ENCODE measurements around the gene GALNT18. TPM values are rescaled to one million over a fixed set of nuclear protein-coding genes. Genes with fewer than 3 reads are reported as not detected.

Gene GALNT18
- total and polyA plus RNA-seq, 2 of the 4 experiments (the other 2 are of a cell fraction), result 9.5 to 11.3 TPM

DNA sequence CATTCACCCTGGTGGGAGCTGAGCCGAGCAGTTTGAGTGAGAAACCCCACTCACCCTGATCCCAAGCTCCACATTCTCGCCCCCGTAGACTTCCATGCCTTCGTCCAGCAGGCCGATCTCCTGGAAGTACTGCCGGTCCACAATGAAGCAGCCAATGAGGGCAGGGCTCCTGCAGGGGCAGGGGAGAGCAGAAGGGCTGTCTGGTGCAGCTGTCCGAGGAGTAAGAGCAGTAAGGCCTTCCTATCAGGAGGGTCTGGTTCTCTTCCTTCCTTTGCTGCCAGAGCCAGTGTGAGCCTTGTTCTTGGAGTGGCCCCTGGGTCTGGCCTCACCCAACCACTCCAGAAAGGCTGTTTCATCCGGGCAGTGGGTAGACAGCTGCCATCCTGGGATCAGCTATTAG, 249.3 kb downstream of the GALNT18 start:
- WGBS, 2 experiments (ENCODE audit: extremely low coverage in 2 of 2, insufficient read length in 1 of 2), result no CpG with 5 or more reads among the region's 8 CpGs
- no peaks in the 10 kb centered on the region for H3K9me3 ChIP-seq (ENCODE audit: control insufficient read depth, insufficient read depth, low read length)
- POLR2A ChIA-PET (ENCODE audit: unreplicated experiment), result no interaction called here

More for the DNA sequence above, 249.3 kb downstream of the GALNT18 start:
- no peak for TF ChIP-seq CEBPB (IDR thresholded peaks at IDR 0.05; ENCODE audit: low read depth, low read length)
- TF ChIP-seq, protein P1, sequence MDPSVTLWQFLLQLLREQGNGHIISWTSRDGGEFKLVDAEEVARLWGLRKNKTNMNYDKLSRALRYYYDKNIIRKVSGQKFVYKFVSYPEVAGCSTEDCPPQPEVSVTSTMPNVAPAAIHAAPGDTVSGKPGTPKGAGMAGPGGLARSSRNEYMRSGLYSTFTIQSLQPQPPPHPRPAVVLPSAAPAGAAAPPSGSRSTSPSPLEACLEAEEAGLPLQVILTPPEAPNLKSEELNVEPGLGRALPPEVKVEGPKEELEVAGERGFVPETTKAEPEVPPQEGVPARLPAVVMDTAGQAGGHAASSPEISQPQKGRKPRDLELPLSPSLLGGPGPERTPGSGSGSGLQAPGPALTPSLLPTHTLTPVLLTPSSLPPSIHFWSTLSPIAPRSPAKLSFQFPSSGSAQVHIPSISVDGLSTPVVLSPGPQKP (IDR thresholded peaks at IDR 0.05; ENCODE audit: borderline replicate concordance, low read depth, low read length), result no peak
- TF ChIP-seq CHD1 (IDR thresholded peaks at IDR 0.05; ENCODE audit: low read depth, low read length), result no peak
- TF ChIP-seq FOS (IDR thresholded peaks at IDR 0.05; ENCODE audit: low read depth, low read length), result no peak
- no peak for TF ChIP-seq BHLHE40 (IDR thresholded peaks at IDR 0.05; ENCODE audit: low read depth, low read length)
- TF ChIP-seq RAD21 (IDR thresholded peaks at IDR 0.05; ENCODE audit: low read length), result no peak
- no peak for TF ChIP-seq MAFK (IDR thresholded peaks at IDR 0.05; ENCODE audit: low read depth, low read length)
- TF ChIP-seq RCOR1 (IDR thresholded peaks at IDR 0.05; ENCODE audit: insufficient replicate concordance, low read length), result no peak
- no peak for TF ChIP-seq MXI1 (IDR thresholded peaks at IDR 0.05; ENCODE audit: borderline replicate concordance, low read depth, low read length)
- TF ChIP-seq NFE2L2 (IDR thresholded peaks at IDR 0.05; ENCODE audit: low read depth, low read length), result no peak
- BruUV-seq (replicated peaks), result no TSS peak
- Histone ChIP-seq H2AFZ (replicated peaks; ENCODE audit: low read length, poor library complexity) (no peak overlapping the region), H3K79me1 (ENCODE audit: low read depth in 1 of 2, low read length in 2 of 2) (no peaks in the 10 kb centered on the region), H3K23ac (ENCODE audit: low read depth, low read length) (no peak overlapping the region), H3K14ac (replicated peaks; ENCODE audit: low read depth, low read length) (no peak overlapping the region), H3K4me2 (ENCODE audit: low read depth, low read length) (no peak overlapping the region), H3K56ac (ENCODE audit: extremely low read depth, insufficient read depth, low read length) (no peak overlapping the region), H4K20me1 (ENCODE audit: insufficient read depth, low read length) (no peaks in the 10 kb centered on the region), H2BK15ac (ENCODE audit: low read depth, low read length) (no peak overlapping the region), H3K27ac (ENCODE audit: insufficient read depth, low read length) (no peak overlapping the region), H4K8ac (ENCODE audit: low read depth in 2 of 2, low read length in 2 of 2) (no peak overlapping the region), H3K4me1 (ENCODE audit: control insufficient read depth, insufficient read depth, low read length) (no peaks in the 10 kb centered on the region), H2BK120ac (ENCODE audit: low read depth, low read length) (no peak overlapping the region), H2AK5ac (ENCODE audit: low read depth, low read length) (no peak overlapping the region), H3K27me3 (ENCODE audit: control insufficient read depth, insufficient read depth, low read length) (peaks cover 3% of the 10 kb centered on the region; the same call in 1 of the 2 replicates), H3K9me1 (ENCODE audit: insufficient read depth, low read length) (no peaks in the 10 kb centered on the region), H3K36me3 (ENCODE audit: control insufficient read depth, insufficient read depth, low read length) (no peaks in the 10 kb centered on the region), H4K91ac (ENCODE audit: insufficient read depth, low read depth, low read length) (no peak overlapping the region), H3K4ac (ENCODE audit: low read depth, low read length) (no peak overlapping the region), H3K4me3 (ENCODE audit: insufficient read depth, low read depth, low read length) (no peak overlapping the region), H2AK9ac (replicated peaks; ENCODE audit: low read depth, low read length, poor library complexity) (no peak overlapping the region), H4K5ac (ENCODE audit: low read depth, low read length) (no peak overlapping the region), H2BK5ac (ENCODE audit: low read depth, low read length, poor library complexity, severe bottlenecking) (no peak overlapping the region), H2BK20ac (ENCODE audit: low read depth, low read length) (no peak overlapping the region), H3K9ac (ENCODE audit: low read depth, low read length) (no peak overlapping the region), H3K18ac (ENCODE audit: low read depth, low read length) (no peak overlapping the region)
- in situ Hi-C loops (cut with MboI; ENCODE audit: low sequenced_read_pairs) (no loop called here), intact Hi-C loops (cut with micrococcal nuclease) (no loop called here), dilution Hi-C loops (cut with HindIII; ENCODE audit: low sequenced_read_pairs, unreplicated experiment) (no loop called here)
- CTCF ChIA-PET, result interaction anchor here (0.6 kb wide), 1 partner anchor 42 kb away, joined by 3 read pairs; no protein-coding TSS in a partner anchor
- DNase-seq (no peak), ATAC-seq (ENCODE audit: low read depth) (no peak)

Measured in IMR-90 (cell line).